Measurements from ENCODE around the gene DYSF. TPM values are rescaled to one million over a fixed set of nuclear protein-coding genes. Genes with fewer than 3 reads are reported as not detected.

The DYSF gene
- polyA plus RNA-seq, 4 donors, result 0.67 to 5.0 (median 3.2) TPM

DNA sequence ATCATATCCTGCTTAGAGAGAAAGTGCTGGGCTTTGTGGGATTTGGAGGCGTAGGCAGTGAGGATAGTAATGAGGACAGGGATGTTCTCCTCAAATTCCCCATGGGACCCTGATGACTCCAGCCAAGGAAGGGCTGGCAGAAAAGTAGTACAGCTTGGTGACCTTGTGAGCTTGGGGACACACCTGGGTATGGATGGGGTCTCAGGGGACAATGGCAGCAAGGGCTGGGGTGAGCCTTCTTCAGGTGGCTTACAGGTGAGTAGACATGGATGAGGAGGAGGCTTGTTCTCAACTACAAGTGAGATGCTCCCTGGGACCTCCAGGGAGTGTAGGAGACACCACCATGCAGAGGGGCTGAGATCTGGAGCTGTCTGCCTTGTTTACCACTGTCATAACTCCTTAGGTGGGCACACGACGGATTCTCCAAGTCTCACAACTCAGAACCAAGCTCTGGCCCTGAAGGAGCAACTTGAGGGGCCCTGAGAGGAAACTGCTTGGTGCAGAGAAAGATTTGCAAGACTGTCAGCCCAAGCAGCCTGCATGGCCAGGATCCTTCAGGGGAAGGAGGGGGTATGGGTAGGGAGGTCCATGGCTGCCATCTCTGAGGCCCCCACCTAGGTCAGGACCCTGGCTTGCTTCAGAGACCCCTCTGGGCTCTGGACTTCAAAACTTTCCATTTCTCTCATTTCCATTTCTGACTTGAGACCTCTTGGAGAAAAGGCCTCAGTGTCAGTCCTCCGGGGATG lies 262.8 kb downstream of the DYSF start:
- Histone ChIP-seq H3K9me3 (ENCODE audit: control insufficient read depth in 2 of 2, insufficient read depth in 1 of 2, low read depth in 1 of 2, low read length in 1 of 2) (peaks cover 0 to 4% of the 10 kb centered on the region in 2 donors), H3K4me1 (ENCODE audit: control insufficient read depth in 3 of 3, insufficient read depth in 2 of 3, low read depth in 1 of 3, low read length in 2 of 3) (peaks cover 2 to 10% (median 8%) of the 10 kb centered on the region in 3 donors), H3K27me3 (ENCODE audit: control insufficient read depth in 3 of 3, insufficient read depth in 3 of 3, low read length in 3 of 3) (no peaks in the 10 kb centered on the region), H3K4me3 (ENCODE audit: low read depth in 1 of 3, low read length in 3 of 3) (no peak overlapping the region), H3K36me3 (ENCODE audit: control insufficient read depth in 3 of 3, insufficient read depth in 2 of 3, low read depth in 1 of 3, low read length in 3 of 3) (no peaks in the 10 kb centered on the region), H3K27ac (ENCODE audit: low read depth in 1 of 3, low read length in 2 of 3) (peak overlapping the region in 1 of 3 donors; percentile 59)
- no peak for FAIRE-seq
- no peak for DNase-seq
- 79 to 94% (median 87%) methylated on average over 4 of the region's 4 CpGs for WGBS, 3 donors

DNA sequence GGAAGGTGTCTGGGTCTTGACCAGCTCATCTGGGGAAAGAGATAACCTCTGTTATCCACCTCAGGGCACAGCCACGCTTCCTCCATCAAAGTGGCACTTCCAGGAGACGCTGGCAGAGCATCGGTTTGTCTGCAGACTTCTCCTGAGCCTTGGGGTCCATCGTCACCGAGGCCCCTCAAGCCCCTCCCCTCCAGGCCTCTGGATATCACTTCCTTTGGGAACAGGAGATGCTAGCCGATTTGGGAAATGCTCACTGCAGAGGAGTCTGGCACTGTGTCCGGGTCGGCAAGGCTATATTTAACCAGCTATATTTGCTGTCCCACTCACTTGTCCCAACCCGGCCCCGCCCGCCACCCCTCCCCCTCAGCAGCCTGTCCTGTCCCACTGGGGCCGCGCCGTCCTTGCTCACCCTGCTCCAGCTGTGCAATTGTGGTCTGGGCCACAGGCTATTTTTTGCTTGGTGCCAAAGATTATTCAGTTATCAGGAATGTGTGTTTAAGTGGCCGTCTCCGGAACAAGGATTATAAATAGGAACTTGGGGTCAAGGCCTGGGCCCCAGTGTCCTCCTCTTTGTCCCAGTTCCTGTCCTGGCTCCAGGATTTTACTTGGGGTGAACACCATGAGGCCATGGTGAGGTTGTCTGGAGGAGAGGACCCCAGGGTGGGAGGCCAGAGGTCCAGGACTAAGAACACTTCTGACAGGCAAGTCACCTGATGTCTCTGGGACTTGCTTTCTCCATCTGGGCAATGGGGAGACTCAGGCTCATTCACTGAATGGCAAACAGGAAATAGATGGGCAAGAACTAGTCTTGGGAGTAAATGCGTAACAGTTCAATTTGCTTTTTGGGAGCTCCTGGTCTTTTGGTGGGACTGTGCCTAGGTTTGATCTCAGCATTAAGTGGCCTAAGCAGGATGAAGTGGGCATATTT lies 263.6 kb downstream of the DYSF start:
- FAIRE-seq, result no peak
- no peak for DNase-seq

GRCh38 chr2:71718686-71719085 lies 265.3 kb downstream of the DYSF start:
- Histone ChIP-seq H3K36me3 (ENCODE audit: control insufficient read depth in 3 of 3, insufficient read depth in 2 of 3, low read depth in 1 of 3, low read length in 3 of 3) (no peaks in the 10 kb centered on the region), H3K27ac (ENCODE audit: low read depth in 1 of 3, low read length in 2 of 3) (no peak overlapping the region), H3K27me3 (ENCODE audit: control insufficient read depth in 3 of 3, insufficient read depth in 3 of 3, low read length in 3 of 3) (no peaks in the 10 kb centered on the region), H3K9me3 (ENCODE audit: control insufficient read depth in 2 of 2, insufficient read depth in 1 of 2, low read depth in 1 of 2, low read length in 1 of 2) (peaks cover 0 to 4% of the 10 kb centered on the region in 2 donors), H3K4me1 (ENCODE audit: control insufficient read depth in 3 of 3, insufficient read depth in 2 of 3, low read depth in 1 of 3, low read length in 2 of 3) (peaks cover 0 to 8% (median 0%) of the 10 kb centered on the region in 3 donors), H3K4me3 (ENCODE audit: low read depth in 1 of 3, low read length in 3 of 3) (no peak overlapping the region)
- WGBS, 3 donors, result 68 to 87% (median 77%) methylated on average over 1 of the region's 1 CpG
- DNase-seq (no peak), FAIRE-seq (no peak)

More for the DNA sequence above, 263.6 kb downstream of the DYSF start:
- Histone ChIP-seq H3K36me3 (ENCODE audit: control insufficient read depth in 3 of 3, insufficient read depth in 2 of 3, low read depth in 1 of 3, low read length in 3 of 3) (no peaks in the 10 kb centered on the region), H3K9me3 (ENCODE audit: control insufficient read depth in 2 of 2, insufficient read depth in 1 of 2, low read depth in 1 of 2, low read length in 1 of 2) (peaks cover 0 to 4% of the 10 kb centered on the region in 2 donors), H3K4me1 (ENCODE audit: control insufficient read depth in 3 of 3, insufficient read depth in 2 of 3, low read depth in 1 of 3, low read length in 2 of 3) (peaks cover 1 to 8% (median 4%) of the 10 kb centered on the region in 3 donors), H3K4me3 (ENCODE audit: low read depth in 1 of 3, low read length in 3 of 3) (no peak overlapping the region), H3K27me3 (ENCODE audit: control insufficient read depth in 3 of 3, insufficient read depth in 3 of 3, low read length in 3 of 3) (no peaks in the 10 kb centered on the region), H3K27ac (ENCODE audit: low read depth in 1 of 3, low read length in 2 of 3) (peak overlapping the region in 1 of 3 donors; percentile 59)
- WGBS, 3 donors, result 43 to 59% (median 58%) methylated on average over 17 of the region's 17 CpGs

GRCh38 chr2:71719520-71720282 lies 266.3 kb downstream of the DYSF start:
- Histone ChIP-seq H3K4me1 (ENCODE audit: control insufficient read depth in 3 of 3, insufficient read depth in 2 of 3, low read depth in 1 of 3, low read length in 2 of 3) (peaks cover 0 to 5% (median 0%) of the 10 kb centered on the region in 3 donors), H3K9me3 (ENCODE audit: control insufficient read depth in 2 of 2, insufficient read depth in 1 of 2, low read depth in 1 of 2, low read length in 1 of 2) (peaks cover 0 to 4% of the 10 kb centered on the region in 2 donors), H3K4me3 (ENCODE audit: low read depth in 1 of 3, low read length in 3 of 3) (no peak overlapping the region), H3K27me3 (ENCODE audit: control insufficient read depth in 3 of 3, insufficient read depth in 3 of 3, low read length in 3 of 3) (no peaks in the 10 kb centered on the region), H3K27ac (ENCODE audit: low read depth in 1 of 3, low read length in 2 of 3) (no peak overlapping the region), H3K36me3 (ENCODE audit: control insufficient read depth in 3 of 3, insufficient read depth in 2 of 3, low read depth in 1 of 3, low read length in 3 of 3) (no peaks in the 10 kb centered on the region)
- WGBS, 3 donors, result 78 to 89% (median 87%) methylated on average over 5 of the region's 5 CpGs
- no peak for FAIRE-seq
- DNase-seq, result no peak

DNA sequence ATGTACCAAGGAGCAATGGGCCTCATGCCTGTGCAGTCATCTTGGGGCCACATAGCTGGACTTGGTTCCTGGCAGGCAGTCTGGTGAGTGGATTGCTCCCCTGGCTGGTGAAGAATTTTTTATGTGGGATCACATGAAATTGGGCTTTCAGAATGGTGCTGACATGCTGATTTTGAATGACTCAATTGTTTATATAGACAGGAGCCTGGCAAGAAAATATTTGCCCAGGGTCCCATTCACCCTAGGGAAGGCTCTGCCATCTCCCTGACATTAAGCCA lies 266.9 kb downstream of the DYSF start:
- no peaks in the 10 kb centered on the region for H3K27me3 ChIP-seq (ENCODE audit: control insufficient read depth in 3 of 3, insufficient read depth in 3 of 3, low read length in 3 of 3)
- FAIRE-seq, result no peak

DNA sequence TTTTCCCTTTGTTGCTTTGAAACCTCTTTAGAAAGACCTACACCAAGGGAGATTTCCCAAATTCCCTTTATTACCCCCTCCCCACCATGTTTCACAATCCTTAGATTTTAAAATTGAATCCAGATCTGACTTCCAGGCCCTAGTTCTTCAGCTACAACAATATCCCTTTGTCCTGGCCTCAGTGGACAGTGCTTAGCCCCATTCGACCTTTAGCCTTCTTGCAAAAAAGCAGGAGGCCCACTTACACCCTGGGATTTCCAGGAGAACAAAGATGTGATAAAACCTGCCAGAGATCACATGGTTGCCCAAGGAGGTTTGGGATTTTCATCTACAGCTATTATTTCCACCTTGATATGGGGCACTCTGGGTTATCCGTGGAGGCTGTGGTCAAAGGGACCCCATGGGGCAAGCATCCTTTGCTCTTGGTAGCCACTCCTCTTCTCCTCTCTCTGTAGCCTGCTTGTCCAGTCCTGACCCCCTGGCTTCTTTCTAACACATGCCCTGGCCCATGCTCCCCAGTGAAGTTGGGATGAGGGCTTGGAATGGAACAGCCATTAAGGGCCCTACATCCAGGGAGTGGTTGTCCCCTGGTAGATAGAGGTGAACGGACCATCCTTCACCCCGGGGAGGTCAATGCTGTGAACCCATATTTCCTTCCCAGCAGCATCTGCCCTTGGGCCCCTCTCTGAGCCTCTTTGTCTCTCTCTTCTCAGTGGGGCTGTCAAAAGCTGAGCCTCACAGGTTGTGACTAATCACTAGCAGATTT lies 267.4 kb downstream of the DYSF start:
- WGBS, 3 donors, result 75 to 79% (median 79%) methylated on average over 4 of the region's 4 CpGs
- Histone ChIP-seq H3K27ac (ENCODE audit: low read depth in 1 of 3, low read length in 2 of 3) (peak overlapping the region in 1 of 3 donors; percentile 59), H3K4me1 (ENCODE audit: control insufficient read depth in 3 of 3, insufficient read depth in 2 of 3, low read depth in 1 of 3, low read length in 2 of 3) (peaks cover 0 to 5% (median 0%) of the 10 kb centered on the region in 3 donors), H3K27me3 (ENCODE audit: control insufficient read depth in 3 of 3, insufficient read depth in 3 of 3, low read length in 3 of 3) (no peaks in the 10 kb centered on the region), H3K9me3 (ENCODE audit: control insufficient read depth in 2 of 2, insufficient read depth in 1 of 2, low read depth in 1 of 2, low read length in 1 of 2) (peaks cover 0 to 4% of the 10 kb centered on the region in 2 donors), H3K36me3 (ENCODE audit: control insufficient read depth in 3 of 3, insufficient read depth in 2 of 3, low read depth in 1 of 3, low read length in 3 of 3) (no peaks in the 10 kb centered on the region), H3K4me3 (ENCODE audit: low read depth in 1 of 3, low read length in 3 of 3) (no peak overlapping the region)
- DNase-seq (no peak), FAIRE-seq (no peak)

More for the DNA sequence above, 266.9 kb downstream of the DYSF start:
- Histone ChIP-seq H3K4me3 (ENCODE audit: low read depth in 1 of 3, low read length in 3 of 3) (no peak overlapping the region), H3K36me3 (ENCODE audit: control insufficient read depth in 3 of 3, insufficient read depth in 2 of 3, low read depth in 1 of 3, low read length in 3 of 3) (no peaks in the 10 kb centered on the region), H3K4me1 (ENCODE audit: control insufficient read depth in 3 of 3, insufficient read depth in 2 of 3, low read depth in 1 of 3, low read length in 2 of 3) (peaks cover 0 to 5% (median 0%) of the 10 kb centered on the region in 3 donors), H3K9me3 (ENCODE audit: control insufficient read depth in 2 of 2, insufficient read depth in 1 of 2, low read depth in 1 of 2, low read length in 1 of 2) (peaks cover 0 to 4% of the 10 kb centered on the region in 2 donors), H3K27ac (ENCODE audit: low read depth in 1 of 3, low read length in 2 of 3) (no peak overlapping the region)
- DNase-seq, result no peak

DNA sequence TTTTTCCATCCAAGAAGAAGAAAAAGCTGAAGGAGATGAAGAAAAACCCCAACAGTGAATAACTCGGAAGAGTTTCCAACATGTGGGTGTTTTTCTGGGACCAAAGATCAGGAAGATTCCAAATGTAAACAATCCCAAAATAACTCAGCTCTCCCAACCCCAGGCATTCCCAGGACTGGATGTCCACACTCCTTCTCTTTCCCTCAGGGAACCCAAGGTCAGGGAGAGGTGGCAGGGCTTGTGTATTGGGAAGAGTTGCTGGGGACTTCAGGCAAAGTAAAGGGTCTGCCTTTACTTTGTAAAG lies 268.0 kb downstream of the DYSF start:
- 68 to 76% (median 72%) methylated on average over 1 of the region's 1 CpG for WGBS, 3 donors
- Histone ChIP-seq H3K36me3 (ENCODE audit: control insufficient read depth in 3 of 3, insufficient read depth in 2 of 3, low read depth in 1 of 3, low read length in 3 of 3) (no peaks in the 10 kb centered on the region), H3K4me3 (ENCODE audit: low read depth in 1 of 3, low read length in 3 of 3) (no peak overlapping the region), H3K27ac (ENCODE audit: low read depth in 1 of 3, low read length in 2 of 3) (peak overlapping the region in 1 of 3 donors; percentile 59), H3K27me3 (ENCODE audit: control insufficient read depth in 3 of 3, insufficient read depth in 3 of 3, low read length in 3 of 3) (no peaks in the 10 kb centered on the region), H3K9me3 (ENCODE audit: control insufficient read depth in 2 of 2, insufficient read depth in 1 of 2, low read depth in 1 of 2, low read length in 1 of 2) (peaks cover 0 to 4% of the 10 kb centered on the region in 2 donors), H3K4me1 (ENCODE audit: control insufficient read depth in 3 of 3, insufficient read depth in 2 of 3, low read depth in 1 of 3, low read length in 2 of 3) (peaks cover 0 to 5% (median 0%) of the 10 kb centered on the region in 3 donors)
- DNase-seq (no peak), FAIRE-seq (no peak)
